Body of pancreas (tissue), 4 donors: ENCODE results near the gene CDH4.

Experiments used
- POLR2A ChIP-seq, 3 donors: fragments of 450-650 bp; IDR thresholded peaks; one replicate each; pipeline ENCODE4 v1.6.1; 2016; ENCODE audit warnings: antibody characterized with exemption in 3 of 3, mild to moderate bottlenecking in 2 of 3
- TF ChIP-seq, protein P1 (sequence below), 7 experiments: fragments of 450-650 bp in 4 of 7; fragments of 200-600 bp in 3 of 7; sonication (generic) in 3 of 7; IDR thresholded peaks; one replicate each; pipeline ENCODE4 v1.5.1; 2016 to 2019; ENCODE audit warnings: antibody characterized with exemption in 7 of 7

DNA sequence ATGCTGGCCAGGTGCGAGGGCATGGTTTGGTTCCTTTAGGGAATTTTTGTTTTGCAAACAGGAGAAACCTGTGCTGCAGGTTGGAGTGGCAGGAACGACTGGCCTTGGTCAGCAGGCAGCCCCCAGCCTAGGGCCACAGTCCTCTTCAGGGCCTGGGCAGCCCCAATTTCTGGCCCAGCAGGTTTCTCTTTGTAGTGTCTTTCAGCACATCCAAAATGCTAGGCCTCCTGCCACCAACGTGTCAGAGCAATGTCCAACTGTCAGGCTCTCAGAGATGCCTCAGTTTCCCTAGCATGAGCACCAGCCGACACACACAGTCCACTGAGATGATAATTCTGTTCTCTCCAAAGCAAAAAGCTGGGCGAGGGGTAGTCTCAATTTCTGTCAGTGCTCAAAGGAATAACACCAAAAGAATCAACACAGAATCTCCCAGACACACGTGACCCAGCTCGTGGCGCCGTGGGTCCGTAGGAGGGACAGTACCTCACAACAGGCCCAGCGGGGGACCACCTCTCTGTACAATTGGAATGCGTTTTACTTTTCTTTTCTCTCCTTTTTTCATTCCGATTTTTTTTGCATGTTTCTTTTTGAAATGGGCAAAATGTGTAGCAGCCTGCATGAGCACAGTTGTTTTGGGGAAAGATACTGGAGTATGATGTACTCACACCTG is 687.8 kb downstream of the CDH4 start:
- TF ChIP-seq, protein P1, sequence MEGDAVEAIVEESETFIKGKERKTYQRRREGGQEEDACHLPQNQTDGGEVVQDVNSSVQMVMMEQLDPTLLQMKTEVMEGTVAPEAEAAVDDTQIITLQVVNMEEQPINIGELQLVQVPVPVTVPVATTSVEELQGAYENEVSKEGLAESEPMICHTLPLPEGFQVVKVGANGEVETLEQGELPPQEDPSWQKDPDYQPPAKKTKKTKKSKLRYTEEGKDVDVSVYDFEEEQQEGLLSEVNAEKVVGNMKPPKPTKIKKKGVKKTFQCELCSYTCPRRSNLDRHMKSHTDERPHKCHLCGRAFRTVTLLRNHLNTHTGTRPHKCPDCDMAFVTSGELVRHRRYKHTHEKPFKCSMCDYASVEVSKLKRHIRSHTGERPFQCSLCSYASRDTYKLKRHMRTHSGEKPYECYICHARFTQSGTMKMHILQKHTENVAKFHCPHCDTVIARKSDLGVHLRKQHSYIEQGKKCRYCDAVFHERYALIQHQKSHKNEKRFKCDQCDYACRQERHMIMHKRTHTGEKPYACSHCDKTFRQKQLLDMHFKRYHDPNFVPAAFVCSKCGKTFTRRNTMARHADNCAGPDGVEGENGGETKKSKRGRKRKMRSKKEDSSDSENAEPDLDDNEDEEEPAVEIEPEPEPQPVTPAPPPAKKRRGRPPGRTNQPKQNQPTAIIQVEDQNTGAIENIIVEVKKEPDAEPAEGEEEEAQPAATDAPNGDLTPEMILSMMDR (IDR thresholded peaks at IDR 0.05): no peak
- no peak for TF ChIP-seq POLR2A (IDR thresholded peaks at IDR 0.05)
